ENCODE measurements around the gene SKIC2.

Gene SKIC2

DNA sequence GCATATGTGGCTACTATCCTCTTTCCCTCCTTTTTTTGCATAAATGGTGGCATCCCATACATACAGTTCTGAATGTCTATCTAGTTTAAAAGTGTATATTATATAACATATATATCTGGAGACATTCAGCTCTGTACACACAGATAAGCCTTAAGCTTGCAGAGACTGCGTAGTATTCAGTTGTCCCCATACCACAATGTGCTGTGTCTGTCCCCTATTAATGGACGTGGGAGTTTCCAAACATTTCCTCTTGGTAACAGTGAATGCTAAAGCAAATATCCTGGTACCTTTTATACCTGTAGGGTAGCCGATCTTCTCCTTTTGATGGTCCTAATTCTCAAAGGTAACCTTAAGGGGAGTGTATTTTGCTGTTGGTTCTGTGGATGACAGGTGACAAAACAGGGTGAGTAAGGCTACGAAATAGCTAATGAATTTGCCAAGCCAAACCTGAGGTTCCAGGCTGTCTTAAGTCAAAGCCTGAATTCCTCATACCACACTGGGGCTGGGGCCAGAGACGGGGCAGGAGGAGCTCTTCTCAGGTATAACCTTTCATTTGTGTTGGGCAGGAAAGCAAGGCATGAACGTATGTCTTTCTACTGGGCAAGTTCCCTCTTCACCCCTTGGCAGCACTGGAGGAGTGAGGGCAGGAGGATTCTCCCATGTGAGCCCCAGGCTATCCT is 39.2 kb upstream of the SKIC2 start:
- Histone ChIP-seq H3K9me2 (replicated peaks; ENCODE audit: insufficient read depth, low read length) (no peaks in the 10 kb centered on the region), H3K9ac (ENCODE audit: low read length) (no peak overlapping the region), H3K4me2 (ENCODE audit: low read depth, low read length, poor library complexity, severe bottlenecking) (no peak overlapping the region), H3F3A (ENCODE audit: insufficient read depth) (no peaks in the 10 kb centered on the region), H3K36me3 (ENCODE audit: low read length) (no peaks in the 10 kb centered on the region), H2AFZ (ENCODE audit: low read depth, low read length, severe bottlenecking) (no peak overlapping the region), H3K27ac (ENCODE audit: low read depth, low read length) (no peak overlapping the region), H3K27me3 (ENCODE audit: low read length) (no peaks in the 10 kb centered on the region), H3K79me2 (ENCODE audit: insufficient read depth, low read length) (no peaks in the 10 kb centered on the region), H3K9me3 (ENCODE audit: insufficient read depth, low read length) (no peaks in the 10 kb centered on the region), H3K4me3 (ENCODE audit: insufficient read depth, low read length, poor library complexity, severe bottlenecking) (no peak overlapping the region), H4K20me1 (ENCODE audit: low read depth, low read length) (no peaks in the 10 kb centered on the region)
- no peak for TF ChIP-seq CTCF (IDR thresholded peaks at IDR 0.05; ENCODE audit: insufficient read depth, low read length, poor library complexity, severe bottlenecking)
- no peak for TF ChIP-seq EZH2phosphoT487 (conservative IDR thresholded peaks at IDR 0.05; ENCODE audit: low read length)

GRCh38 chr6:31920811-31921210 is 38.2 kb upstream of the SKIC2 start:
- Histone ChIP-seq H3K9me2 (replicated peaks; ENCODE audit: insufficient read depth, low read length) (no peaks in the 10 kb centered on the region), H3K27ac (ENCODE audit: low read depth, low read length) (no peak overlapping the region), H3K4me2 (ENCODE audit: low read depth, low read length, poor library complexity, severe bottlenecking) (no peak overlapping the region), H2AFZ (ENCODE audit: low read depth, low read length, severe bottlenecking) (no peak overlapping the region), H3K36me3 (ENCODE audit: low read length) (no peaks in the 10 kb centered on the region), H4K20me1 (ENCODE audit: low read depth, low read length) (no peaks in the 10 kb centered on the region), H3K9me3 (ENCODE audit: insufficient read depth, low read length) (no peaks in the 10 kb centered on the region), H3F3A (ENCODE audit: insufficient read depth) (no peaks in the 10 kb centered on the region), H3K27me3 (ENCODE audit: low read length) (no peaks in the 10 kb centered on the region), H3K4me3 (ENCODE audit: insufficient read depth, low read length, poor library complexity, severe bottlenecking) (no peak overlapping the region), H3K9ac (ENCODE audit: low read length) (no peak overlapping the region), H3K79me2 (ENCODE audit: insufficient read depth, low read length) (no peaks in the 10 kb centered on the region)
- TF ChIP-seq CTCF (IDR thresholded peaks at IDR 0.05; ENCODE audit: insufficient read depth, low read length, poor library complexity, severe bottlenecking): no peak
- TF ChIP-seq EZH2phosphoT487 (conservative IDR thresholded peaks at IDR 0.05; ENCODE audit: low read length): no peak

GRCh38 chr6:31922942-31923341 is 36.0 kb upstream of the SKIC2 start:
- Histone ChIP-seq H3K4me2 (ENCODE audit: low read depth, low read length, poor library complexity, severe bottlenecking) (no peak overlapping the region), H3K36me3 (ENCODE audit: low read length) (no peaks in the 10 kb centered on the region), H3K9me3 (ENCODE audit: insufficient read depth, low read length) (no peaks in the 10 kb centered on the region), H3K79me2 (ENCODE audit: insufficient read depth, low read length) (no peaks in the 10 kb centered on the region), H3F3A (ENCODE audit: insufficient read depth) (no peaks in the 10 kb centered on the region), H2AFZ (ENCODE audit: low read depth, low read length, severe bottlenecking) (no peak overlapping the region), H3K27me3 (ENCODE audit: low read length) (no peaks in the 10 kb centered on the region), H3K9me2 (replicated peaks; ENCODE audit: insufficient read depth, low read length) (no peaks in the 10 kb centered on the region), H3K9ac (ENCODE audit: low read length) (no peak overlapping the region), H3K4me3 (ENCODE audit: insufficient read depth, low read length, poor library complexity, severe bottlenecking) (no peak overlapping the region), H3K27ac (ENCODE audit: low read depth, low read length) (no peak overlapping the region), H4K20me1 (ENCODE audit: low read depth, low read length) (no peaks in the 10 kb centered on the region)
- TF ChIP-seq CTCF (IDR thresholded peaks at IDR 0.05; ENCODE audit: insufficient read depth, low read length, poor library complexity, severe bottlenecking): peak; percentile 19
- TF ChIP-seq EZH2phosphoT487 (conservative IDR thresholded peaks at IDR 0.05; ENCODE audit: low read length): no peak

All from SU-DHL-6 (cell line).